Effector memory CD8-positive, alpha-beta T cell (primary cell): Measurements from ENCODE around the gene SEZ6.

Experiments used
- ATAC-seq: fragments of 150-1000 bp; cut with Tn5 transposase; replicated peaks from 2 replicates; pipeline ENCODE4 v1.10.0; 2021; ENCODE audit warnings: mild to moderate bottlenecking, moderate library complexity
- DNase-seq, 3 experiments: peaks; one replicate each; pipeline ENCODE4 v3.0.0; 2021
- H3K27ac Mint-ChIP-seq, 2 donors: one replicate each; pipeline ENCODE4 v1.8.0; 2022; ENCODE audit warnings: mild to moderate bottlenecking in 2 of 2, mixed read lengths in 2 of 2, moderate library complexity in 2 of 2
- H3K27me3 Mint-ChIP-seq, 2 donors: one replicate each; pipeline ENCODE4 v1.8.0; 2022; ENCODE audit warnings: mixed read lengths in 2 of 2
- H3K36me3 Mint-ChIP-seq: one replicate; pipeline ENCODE4 v1.8.0; 2022; ENCODE audit warnings: mild to moderate bottlenecking, moderate library complexity, mixed read lengths; ENCODE audit not compliant: insufficient read depth
- H3K4me1 Mint-ChIP-seq, 2 donors: one replicate each; pipeline ENCODE4 v1.8.0; 2022; ENCODE audit warnings: low read depth in 2 of 2, mixed read lengths in 2 of 2
- H3K4me3 Mint-ChIP-seq, 2 donors: one replicate each; pipeline ENCODE4 v1.8.0; 2022; ENCODE audit warnings: mild to moderate bottlenecking in 2 of 2, mixed read lengths in 2 of 2, moderate library complexity in 2 of 2
- H3K9me3 Mint-ChIP-seq, 2 donors: one replicate each; pipeline ENCODE4 v1.8.0; 2022; ENCODE audit warnings: mixed read lengths in 2 of 2

Gene SEZ6

DNA sequence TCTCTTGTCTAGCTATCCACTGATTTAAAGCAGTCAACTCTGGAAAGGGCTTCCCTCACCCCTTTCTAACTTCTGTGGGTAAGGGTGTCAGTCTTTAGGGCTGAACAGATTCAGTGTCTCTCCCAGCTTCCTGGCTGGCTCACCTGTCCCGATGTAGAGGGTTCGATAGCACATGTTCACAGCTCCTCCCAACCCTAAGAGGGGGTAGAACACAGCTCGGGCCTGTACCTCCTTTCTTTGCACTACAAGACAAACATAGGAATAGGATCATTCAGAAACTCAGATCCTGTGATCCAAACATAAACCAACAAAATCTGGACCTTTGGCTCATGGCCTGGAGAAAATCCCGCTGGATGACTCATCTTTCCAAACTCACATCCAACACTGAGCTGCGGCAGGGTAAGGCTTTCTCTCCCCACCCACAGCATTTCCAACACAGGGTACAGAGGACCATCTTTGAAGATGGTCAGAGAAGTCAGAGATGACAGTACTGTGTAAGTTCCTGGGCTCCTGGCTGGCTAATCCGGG, 97.1 kb downstream of the SEZ6 start:
- ATAC-seq (no peak), DNase-seq (no peak)
- H3K4me1 Mint-ChIP-seq: peaks cover under 1 to 5% of the 10 kb centered on the region in 2 donors
- peaks cover 79% of the 10 kb centered on the region for H3K36me3 Mint-ChIP-seq
- no peak overlapping the region for H3K4me3 Mint-ChIP-seq
- peak overlapping the region; percentile 16 to 66 for H3K27ac Mint-ChIP-seq
- no peaks in the 10 kb centered on the region for H3K27me3 Mint-ChIP-seq
- no peaks in the 10 kb centered on the region for H3K9me3 Mint-ChIP-seq

DNA sequence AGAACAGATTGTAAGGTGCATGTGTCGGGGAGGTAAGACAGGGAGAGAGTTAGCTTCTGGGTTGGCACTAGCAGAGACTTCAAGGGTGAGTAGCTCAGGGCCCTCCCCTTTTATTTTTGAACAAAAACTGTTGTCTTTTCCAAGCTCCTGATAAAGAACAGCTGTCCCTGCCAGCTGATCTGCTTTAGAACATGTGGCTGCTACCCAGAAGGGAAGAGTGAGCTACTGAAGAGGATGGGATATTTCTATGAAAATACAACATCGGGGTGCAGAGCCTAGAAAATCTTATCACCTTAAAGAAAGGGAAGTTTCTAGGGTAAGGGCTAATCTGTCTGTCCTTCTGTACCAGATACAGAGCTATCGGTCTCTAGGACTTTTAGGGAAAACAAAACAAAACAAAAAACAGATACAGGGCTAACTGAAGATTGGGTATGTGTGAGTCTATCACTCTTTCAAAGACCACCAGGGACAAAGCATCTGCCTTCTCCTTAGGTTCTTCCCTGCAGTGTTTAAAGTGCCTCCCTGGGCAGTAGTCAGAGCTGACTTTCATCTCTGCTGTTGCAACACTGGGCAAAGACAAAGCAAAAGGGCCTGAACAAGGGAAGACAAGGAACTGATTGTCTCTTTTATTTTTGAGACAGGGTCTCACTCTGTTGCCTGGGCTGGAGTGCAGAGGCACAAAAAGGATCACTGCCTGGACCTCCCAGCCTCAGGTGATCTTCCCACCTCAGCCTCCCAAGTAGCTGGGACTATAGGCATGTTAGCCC, 97.9 kb downstream of the SEZ6 start:
- H3K36me3 Mint-ChIP-seq: peaks cover 76% of the 10 kb centered on the region
- peak overlapping the region in 1 of 2 donors; percentile 66 for H3K27ac Mint-ChIP-seq

DNA sequence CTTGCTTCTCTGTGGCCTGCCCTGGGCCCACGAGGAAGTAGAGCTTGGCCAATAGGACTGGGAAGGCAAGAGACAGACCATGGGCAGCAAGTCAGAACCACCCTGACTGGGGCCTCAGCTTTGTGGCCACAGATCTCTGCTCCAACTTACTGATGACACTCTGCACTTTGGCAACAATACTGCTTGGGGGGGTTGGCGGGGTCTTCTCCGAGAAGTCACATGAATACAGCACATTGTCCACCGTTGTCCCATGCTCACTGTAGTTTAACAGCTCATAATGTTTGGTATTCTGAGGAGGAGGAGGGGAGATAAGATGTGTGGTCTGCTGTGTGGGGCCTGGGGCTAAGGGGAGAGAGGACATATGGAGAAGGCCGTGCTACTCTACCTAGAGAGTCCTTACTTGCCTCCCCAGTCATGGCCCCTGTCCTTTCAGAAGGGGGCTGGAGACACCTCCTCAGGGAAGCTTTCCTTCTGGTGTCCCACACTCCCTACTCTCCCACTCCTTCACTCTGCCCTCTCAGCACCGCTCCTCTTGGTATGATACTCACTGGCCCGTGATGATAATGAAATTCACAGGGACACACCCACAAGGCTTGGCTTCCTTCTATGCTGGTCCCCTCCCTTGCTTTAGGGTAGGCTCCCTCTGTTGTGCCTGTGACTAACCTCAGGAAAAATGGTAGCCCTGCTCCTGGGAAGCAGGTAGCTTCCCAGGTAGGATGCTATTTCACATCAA, 99.0 kb downstream of the SEZ6 start:
- H3K4me1 Mint-ChIP-seq: peaks cover 11 to 15% of the 10 kb centered on the region in 2 donors
- DNase-seq (no peak), ATAC-seq (no peak)
- H3K4me3 Mint-ChIP-seq: peak overlapping the region in 1 of 2 donors; percentile 1
- peak overlapping the region in 1 of 2 donors; percentile 46 for H3K27ac Mint-ChIP-seq
- H3K9me3 Mint-ChIP-seq: no peaks in the 10 kb centered on the region
- H3K27me3 Mint-ChIP-seq: no peaks in the 10 kb centered on the region
- peaks cover 65% of the 10 kb centered on the region for H3K36me3 Mint-ChIP-seq

More for the DNA sequence above, 97.9 kb downstream of the SEZ6 start:
- Mint-ChIP-seq H3K4me1 (peaks cover 7 to 10% of the 10 kb centered on the region in 2 donors), H3K4me3 (no peak overlapping the region), H3K27me3 (no peaks in the 10 kb centered on the region), H3K9me3 (no peaks in the 10 kb centered on the region)
- no peak for ATAC-seq
- no peak for DNase-seq

DNA sequence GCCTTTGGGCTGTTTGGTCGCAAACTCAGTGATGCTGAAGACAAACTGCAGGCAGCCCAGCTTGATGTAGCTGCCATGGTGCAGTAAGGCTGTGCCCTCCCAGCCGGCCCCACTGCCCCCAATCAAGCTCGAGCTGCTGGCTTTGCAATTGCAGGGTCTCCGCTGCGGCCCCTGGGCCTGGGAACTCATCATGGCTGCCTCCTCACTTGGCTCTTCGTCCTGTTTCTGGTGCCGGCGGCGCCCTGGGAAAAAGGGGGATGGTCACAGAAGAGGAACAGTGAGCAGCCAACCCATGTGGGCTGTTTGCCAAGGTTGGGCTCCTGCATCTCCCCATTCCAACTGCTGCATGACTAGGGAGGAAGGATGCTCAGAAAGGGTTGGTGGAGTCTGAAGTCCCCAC, 99.6 kb downstream of the SEZ6 start:
- Mint-ChIP-seq H3K4me1 (peaks cover 16 to 20% of the 10 kb centered on the region in 2 donors), H3K4me3 (peak overlapping the region in 1 of 2 donors; percentile 1), H3K27me3 (no peaks in the 10 kb centered on the region), H3K27ac (peak overlapping the region in 1 of 2 donors; percentile 46), H3K36me3 (peaks cover 63% of the 10 kb centered on the region), H3K9me3 (no peaks in the 10 kb centered on the region)
- DNase-seq (no peak), ATAC-seq (no peak)
